Smooth muscle cell (in vitro differentiated cells): ENCODE data around the gene RRAS. TPM values are rescaled to one million over a fixed set of nuclear protein-coding genes. Genes with fewer than 3 reads are reported as not detected.
A peak's percentile ranks its signal among the peaks of the same experiment; 100 is the strongest.

ENCODE experiments used
- DNase-seq: peaks from one replicate; lab custom pipeline; 2025; ENCODE audit not compliant: unreplicated experiment; lab: John Stamatoyannopoulos, UW
- H2AFZ ChIP-seq: fragments of 200-600 bp; sonication (generic); 2 replicates; pipeline ENCODE4 v1.6.0; 2016; ENCODE audit warnings: antibody characterized with exemption, low read depth, mild to moderate bottlenecking
- H3F3A ChIP-seq: fragments of 200-600 bp; sonication (generic); 2 replicates; pipeline ENCODE4 v1.6.0; 2017; ENCODE audit warnings: antibody characterized with exemption, low read depth
- H3K27ac ChIP-seq: fragments of 200-600 bp; sonication (generic); 2 replicates; pipeline ENCODE4 v1.5.1; 2016; ENCODE audit warnings: low read depth, mild to moderate bottlenecking
- H3K27me3 ChIP-seq: fragments of 200-600 bp; sonication (generic); 2 replicates; pipeline ENCODE4 v1.6.1; 2016; ENCODE audit warnings: low read depth, mild to moderate bottlenecking
- H3K36me3 ChIP-seq: fragments of 200-600 bp; sonication (generic); 2 replicates; pipeline ENCODE4 v1.5.1; 2016; ENCODE audit warnings: low read depth
- H3K4me1 ChIP-seq: fragments of 200-600 bp; sonication (generic); 2 replicates; pipeline ENCODE4 v1.5.1; 2016; ENCODE audit warnings: low read depth
- H3K4me2 ChIP-seq: fragments of 200-600 bp; sonication (generic); 2 replicates; pipeline ENCODE4 v1.6.0; 2016; ENCODE audit warnings: mild to moderate bottlenecking
- H3K4me3 ChIP-seq: fragments of 200-600 bp; sonication (generic); 2 replicates; pipeline ENCODE4 v1.5.1; 2016; ENCODE audit warnings: mild to moderate bottlenecking
- H3K79me2 ChIP-seq: fragments of 200-600 bp; sonication (generic); 2 replicates; pipeline ENCODE4 v1.6.0; 2016; ENCODE audit warnings: low read depth, mild to moderate bottlenecking
- H3K9ac ChIP-seq: fragments of 200-600 bp; sonication (generic); 2 replicates; pipeline ENCODE4 v1.6.0; 2016; ENCODE audit warnings: low read depth
- H3K9me3 ChIP-seq: fragments of 200-600 bp; sonication (generic); replicated peaks from 2 replicates; pipeline ENCODE4 v1.5.1; 2016; ENCODE audit warnings: low read depth
- H4K20me1 ChIP-seq: fragments of 200-600 bp; sonication (generic); 2 replicates; pipeline ENCODE4 v1.6.0; 2016; ENCODE audit warnings: low read depth
- CTCF ChIP-seq: fragments of 200-600 bp; sonication (generic); IDR thresholded peaks from 2 replicates; pipeline ENCODE4 v1.5.1; 2017; ENCODE audit warnings: borderline replicate concordance, mild to moderate bottlenecking, antibody characterized with exemption; ENCODE audit not compliant: insufficient read depth, poor library complexity, severe bottlenecking
- WGBS: methylation state at CpG from one replicate; pipeline ENCODE4 v1.1.7; 2016; ENCODE audit warnings: low lambda C conversion rate; 5-methylcytosine and 5-hydroxymethylcytosine counted together
- polyA plus RNA-seq: library from polyadenylated mRNA; unstranded; fragments of >200 nt; fragmentation: Nextera tagmentation; extraction: Ambion mirVana; gene quantifications from 2 replicates; pipeline ENCODE4 v1.2.1, GENCODE V29; 2016
- total RNA-seq: library from RNA; depleted of rRNA; stranded (reverse); fragments of >200 nt; gene quantifications from 2 replicates; pipeline ENCODE4 v1.2.3, GENCODE V29; 2014

Gene RRAS
- total and polyA plus RNA-seq, 2 experiments from 2014 or later: 86.5 to 224 TPM

GRCh38 chr19:49594157-49594992 lies 45.6 kb downstream of the RRAS start:
- Histone ChIP-seq H2AFZ (no peak overlapping the region), H3K79me2 (peaks cover 43% of the 10 kb centered on the region), H3K9me3 (no peaks in the 10 kb centered on the region), H3K4me2 (peak overlapping the region; percentile 95), H4K20me1 (peaks cover 47% of the 10 kb centered on the region), H3K4me3 (no peak overlapping the region), H3K4me1 (no peaks in the 10 kb centered on the region), H3K36me3 (no peaks in the 10 kb centered on the region), H3K27me3 (no peaks in the 10 kb centered on the region), H3K27ac (no peak overlapping the region), H3K9ac (no peak overlapping the region), H3F3A (peaks cover 8% of the 10 kb centered on the region)
- no peak for TF ChIP-seq CTCF
- WGBS: 95% methylated on average over 23 of the region's 35 CpGs
- DNase-seq: no peak

- Histone ChIP-seq H2AFZ (no peak overlapping the region), H3K36me3 (no peaks in the 10 kb centered on the region), H3K27me3 (no peaks in the 10 kb centered on the region), H3F3A (peaks cover 8% of the 10 kb centered on the region), H3K9ac (no peak overlapping the region), H3K4me2 (peak overlapping the region; percentile 95), H3K27ac (peak overlapping the region; percentile 35), H3K79me2 (peaks cover 34% of the 10 kb centered on the region), H4K20me1 (peaks cover 39% of the 10 kb centered on the region), H3K4me3 (peak overlapping the region; percentile 85), H3K9me3 (no peaks in the 10 kb centered on the region), H3K4me1 (no peaks in the 10 kb centered on the region)
- WGBS: 22% methylated on average over 10 of the region's 27 CpGs
- TF ChIP-seq CTCF: no peak
- DNase-seq: peak; percentile 73
Observed at GRCh38 chr19:49593233-49594113, 46.5 kb downstream of the RRAS start.

GRCh38 chr19:49592486-49593232 lies 47.3 kb downstream of the RRAS start:
- Histone ChIP-seq H3K9me3 (no peaks in the 10 kb centered on the region), H3K9ac (peak overlapping the region; percentile 68), H2AFZ (no peak overlapping the region), H3K4me2 (peak overlapping the region; percentile 95), H3K79me2 (peaks cover 31% of the 10 kb centered on the region), H3K4me1 (no peaks in the 10 kb centered on the region), H3F3A (peaks cover 8% of the 10 kb centered on the region), H3K27me3 (no peaks in the 10 kb centered on the region), H3K36me3 (no peaks in the 10 kb centered on the region), H4K20me1 (peaks cover 35% of the 10 kb centered on the region), H3K27ac (peak overlapping the region; percentile 35), H3K4me3 (peak overlapping the region; percentile 85)
- no peak for DNase-seq
- WGBS: 3% methylated on average over 28 of the region's 28 CpGs
- no peak for TF ChIP-seq CTCF
